Ovary (tissue), 3 donors: ENCODE results near the gene BLTP2.
"Not testable (repeated sequence)": the region's sequence is repeated elsewhere in the genome, so short reads cannot be mapped to it uniquely, and the experiment has no call there.

Experiments
- CTCF ChIP-seq, 3 donors: fragments of 450-650 bp in 2 of 3; fragments of 200-600 bp in 1 of 3; IDR thresholded peaks; one replicate each; pipeline versions ENCODE4 v1.5.1 to v1.8.0; 2016 to 2022; ENCODE audit warnings: antibody characterized with exemption in 3 of 3, mild to moderate bottlenecking in 1 of 3
- POLR2A ChIP-seq: fragments of 450-650 bp; IDR thresholded peaks from one replicate; pipeline ENCODE4 v1.6.1; 2017; ENCODE audit warnings: antibody characterized with exemption, mild to moderate bottlenecking, moderate library complexity
- donor health status: DM: no; HTN: no; CAD: no.

DNA sequence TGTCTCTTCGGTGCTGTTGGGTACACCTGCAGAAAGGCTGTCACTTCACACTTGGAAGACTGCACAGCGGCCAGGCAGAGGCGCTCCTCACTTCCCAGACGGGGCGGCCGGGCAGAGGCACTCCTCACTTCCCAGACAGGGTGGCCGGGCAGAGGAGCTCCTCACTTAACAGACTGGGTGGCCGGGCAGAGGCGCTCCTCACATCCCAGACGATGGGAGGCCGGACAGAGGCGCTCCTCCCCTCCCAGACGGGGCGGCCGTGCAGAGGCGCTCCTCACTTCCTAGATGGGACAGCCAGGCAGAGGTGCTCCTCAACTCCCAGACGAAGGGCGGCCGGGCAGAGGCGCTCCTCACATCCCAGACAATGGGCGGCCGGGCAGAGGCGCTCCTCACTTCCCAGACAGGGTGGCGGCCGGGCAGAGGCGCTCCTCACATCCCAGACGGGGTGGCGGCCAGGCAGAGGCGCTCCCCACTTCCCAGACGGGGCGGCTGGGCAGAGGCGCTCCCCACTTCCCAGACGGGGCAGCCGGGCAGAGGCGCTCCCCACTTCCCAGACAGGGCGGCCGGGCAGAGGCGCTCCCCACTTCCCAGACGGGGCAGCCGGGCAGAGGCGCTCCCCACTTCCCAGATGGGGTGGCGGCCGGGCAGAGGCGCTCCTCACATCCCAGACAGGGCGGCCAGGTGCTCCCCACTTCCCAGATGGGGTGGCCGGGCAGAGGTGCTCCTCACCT lies 14.0 kb upstream of the BLTP2 start:
- not testable (repeated sequence) for TF ChIP-seq POLR2A; CTCF (IDR thresholded peaks at IDR 0.05)
